DMS153 treated with DMSO at 0.1 percent for 48 hours (cell line): ENCODE results near the gene FTCD.
"Not testable (repeated sequence)": the region's sequence is repeated elsewhere in the genome, so short reads cannot be mapped to it uniquely, and the experiment has no call there.

ENCODE experiments used
- DNase-seq: peaks from one replicate; lab custom pipeline; 2025; ENCODE audit not compliant: unreplicated experiment; lab: John Stamatoyannopoulos, UW

FTCD gene, protein sequence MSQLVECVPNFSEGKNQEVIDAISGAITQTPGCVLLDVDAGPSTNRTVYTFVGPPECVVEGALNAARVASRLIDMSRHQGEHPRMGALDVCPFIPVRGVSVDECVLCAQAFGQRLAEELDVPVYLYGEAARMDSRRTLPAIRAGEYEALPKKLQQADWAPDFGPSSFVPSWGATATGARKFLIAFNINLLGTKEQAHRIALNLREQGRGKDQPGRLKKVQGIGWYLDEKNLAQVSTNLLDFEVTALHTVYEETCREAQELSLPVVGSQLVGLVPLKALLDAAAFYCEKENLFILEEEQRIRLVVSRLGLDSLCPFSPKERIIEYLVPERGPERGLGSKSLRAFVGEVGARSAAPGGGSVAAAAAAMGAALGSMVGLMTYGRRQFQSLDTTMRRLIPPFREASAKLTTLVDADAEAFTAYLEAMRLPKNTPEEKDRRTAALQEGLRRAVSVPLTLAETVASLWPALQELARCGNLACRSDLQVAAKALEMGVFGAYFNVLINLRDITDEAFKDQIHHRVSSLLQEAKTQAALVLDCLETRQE

DNA sequence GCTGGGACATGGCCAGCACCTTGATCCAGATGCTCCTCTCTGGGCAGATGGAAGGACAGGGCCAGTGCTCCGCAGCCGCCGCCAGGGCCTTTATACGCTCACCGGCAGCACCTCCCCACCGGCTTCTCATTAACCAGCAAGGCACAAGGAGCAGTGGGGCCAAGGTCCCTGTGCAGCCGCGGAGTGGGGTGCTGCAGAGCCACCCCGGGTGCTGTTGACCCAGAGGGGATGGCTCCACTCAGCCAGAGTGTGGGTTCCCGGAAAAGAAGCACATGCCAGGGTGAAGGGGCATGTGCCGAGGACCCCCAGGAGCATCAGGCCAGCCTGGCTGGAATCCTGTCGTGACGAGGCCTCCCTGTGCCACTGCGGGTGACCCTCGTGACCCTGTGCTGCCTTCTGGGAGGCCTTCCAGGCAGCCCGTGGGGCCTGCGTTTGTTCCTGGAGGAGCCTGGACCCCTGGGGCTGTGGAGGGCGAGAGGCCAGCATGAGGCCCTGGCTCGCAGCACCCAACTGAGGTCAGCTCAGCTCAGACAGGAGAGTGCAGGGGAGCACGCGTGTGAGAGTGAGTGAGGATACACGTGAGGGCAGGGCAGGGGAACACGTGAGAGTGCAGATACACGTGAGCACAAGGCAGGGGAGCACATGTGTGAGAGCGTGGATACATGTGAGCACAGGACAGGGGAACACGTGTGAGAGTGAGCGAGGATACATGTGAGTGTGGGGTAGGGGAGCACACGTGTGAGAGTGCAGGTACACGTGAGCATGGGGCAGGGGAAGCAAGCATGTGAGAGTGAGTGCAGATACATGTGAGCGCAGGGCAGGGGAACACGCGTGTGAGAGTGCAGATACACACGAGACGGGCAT lies at the start of gene FTCD:
TSS of gene FTCD (minus strand) at position 66 of the 864 bp plus-strand sequence. CDS start at position 10, 56 bp downstream.
- no peak for DNase-seq

- DNase-seq, result no peak
Observed at GRCh38 chr21:46205166-46205565, 49.8 kb upstream of the FTCD start.

- DNase-seq, result no peak
Observed at GRCh38 chr21:46203203-46203600, 47.8 kb upstream of the FTCD start.

DNA sequence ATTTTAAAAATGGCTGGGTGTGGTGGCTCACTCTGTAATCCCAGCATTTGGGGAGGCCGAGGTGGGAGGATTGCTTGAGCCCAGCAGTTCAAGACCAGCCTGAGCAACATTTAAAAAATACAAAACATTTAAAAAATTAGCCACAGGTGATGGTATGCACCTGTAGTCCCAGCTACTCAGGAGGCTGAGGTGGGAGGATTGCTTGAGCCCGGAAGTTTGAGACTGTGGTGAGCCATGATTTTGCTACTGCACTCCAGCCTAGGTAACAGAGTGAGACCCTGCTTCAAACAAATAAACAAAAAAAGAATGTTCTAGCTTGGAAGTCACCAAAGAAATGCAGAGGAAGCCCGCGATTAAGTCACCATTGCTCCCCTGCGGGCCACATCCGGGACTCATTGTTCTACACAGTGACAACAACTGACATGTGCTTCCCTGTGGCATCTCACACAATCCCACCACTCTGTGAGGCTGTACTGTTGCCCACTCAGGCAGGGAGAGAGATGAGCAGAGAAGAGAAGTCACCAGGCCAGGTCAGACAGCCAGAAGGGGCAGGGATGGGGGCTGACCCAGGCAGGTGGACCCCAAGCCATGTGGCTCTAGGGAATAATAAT lies 47.3 kb upstream of the FTCD start:
- DNase-seq, result no peak

GRCh38 chr21:46200877-46201803 lies 45.8 kb upstream of the FTCD start:
- not testable (repeated sequence) for DNase-seq

DNA sequence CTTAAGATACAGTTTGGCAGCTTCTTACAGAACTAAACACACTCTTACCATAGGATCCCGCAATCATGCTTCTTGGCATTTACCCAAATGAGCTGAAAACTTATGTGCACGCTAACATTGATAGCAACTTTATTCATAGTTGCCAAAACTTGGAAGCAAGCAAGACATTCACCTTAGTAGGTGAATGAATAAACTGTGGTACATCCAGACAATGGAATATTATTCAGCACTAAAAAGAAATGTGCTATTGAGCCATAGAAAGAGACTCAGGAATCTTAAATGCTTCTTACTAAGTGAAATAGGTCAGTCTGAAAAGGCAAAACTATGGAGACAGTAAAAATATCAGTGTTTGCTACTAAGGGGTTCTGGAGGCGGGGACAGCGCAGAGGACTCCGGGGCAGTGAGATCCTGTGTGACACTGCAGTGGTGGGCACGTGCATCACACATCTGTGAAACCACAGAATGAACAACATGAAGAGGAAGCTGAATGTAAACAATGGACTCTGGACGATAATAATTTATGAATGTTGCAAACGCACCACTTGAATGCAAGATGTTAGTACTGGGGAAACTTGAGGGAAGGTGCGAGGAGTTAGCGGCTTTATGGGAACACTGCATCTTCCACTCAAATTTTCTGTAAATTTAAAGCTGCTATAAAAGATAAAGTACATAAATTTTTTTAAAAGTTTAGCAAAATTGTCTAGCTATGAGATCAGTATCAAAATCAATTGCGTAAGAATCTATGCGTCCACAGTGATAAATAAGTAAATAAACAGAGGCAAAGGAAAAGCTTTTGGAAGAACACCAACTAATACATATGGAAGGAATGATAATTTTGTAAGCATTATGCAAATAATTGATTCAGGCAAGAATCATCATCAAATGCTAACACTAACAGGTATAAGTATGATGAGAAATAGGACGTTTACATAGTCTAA lies 44.3 kb upstream of the FTCD start:
- no peak for DNase-seq

- no peak for DNase-seq
Observed at GRCh38 chr21:46196733-46197132, 41.4 kb upstream of the FTCD start.

GRCh38 chr21:46195595-46196195 lies 40.3 kb upstream of the FTCD start:
- no peak for DNase-seq

GRCh38 chr21:46194374-46195334 lies 39.3 kb upstream of the FTCD start:
- DNase-seq, result no peak

DNA sequence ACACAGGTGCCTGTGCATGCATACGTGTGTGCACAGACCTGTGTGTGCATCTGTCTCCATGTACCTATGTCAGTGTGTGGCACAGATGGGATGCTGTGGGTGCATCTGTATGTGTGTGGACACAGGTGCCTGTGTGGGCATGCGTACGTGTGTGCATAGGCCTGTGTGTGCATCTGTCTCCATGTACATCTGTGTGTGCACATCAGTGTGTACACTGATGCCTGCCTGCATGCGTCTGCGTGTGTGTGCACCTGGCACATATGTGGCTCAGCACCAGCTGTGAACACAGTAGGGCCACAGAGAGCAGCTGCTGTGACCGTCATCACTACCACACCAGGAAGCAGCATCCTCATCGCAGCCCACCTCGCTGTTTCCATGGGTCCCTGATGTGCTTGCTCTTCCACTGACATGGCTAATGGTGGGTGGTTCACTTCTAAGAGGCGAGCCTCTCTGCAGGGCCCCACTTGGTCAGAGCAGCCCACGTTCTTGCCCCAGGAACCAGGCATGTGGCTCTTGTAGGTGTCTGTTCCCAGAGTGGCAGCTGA lies 38.5 kb upstream of the FTCD start:
- DNase-seq, result no peak

- no peak for DNase-seq
Observed at GRCh38 chr21:46191686-46192575, 36.6 kb upstream of the FTCD start.

GRCh38 chr21:46191257-46191685 lies 35.9 kb upstream of the FTCD start:
- DNase-seq, result no peak

GRCh38 chr21:46190491-46191131 lies 35.2 kb upstream of the FTCD start:
- DNase-seq, result no peak

DNA sequence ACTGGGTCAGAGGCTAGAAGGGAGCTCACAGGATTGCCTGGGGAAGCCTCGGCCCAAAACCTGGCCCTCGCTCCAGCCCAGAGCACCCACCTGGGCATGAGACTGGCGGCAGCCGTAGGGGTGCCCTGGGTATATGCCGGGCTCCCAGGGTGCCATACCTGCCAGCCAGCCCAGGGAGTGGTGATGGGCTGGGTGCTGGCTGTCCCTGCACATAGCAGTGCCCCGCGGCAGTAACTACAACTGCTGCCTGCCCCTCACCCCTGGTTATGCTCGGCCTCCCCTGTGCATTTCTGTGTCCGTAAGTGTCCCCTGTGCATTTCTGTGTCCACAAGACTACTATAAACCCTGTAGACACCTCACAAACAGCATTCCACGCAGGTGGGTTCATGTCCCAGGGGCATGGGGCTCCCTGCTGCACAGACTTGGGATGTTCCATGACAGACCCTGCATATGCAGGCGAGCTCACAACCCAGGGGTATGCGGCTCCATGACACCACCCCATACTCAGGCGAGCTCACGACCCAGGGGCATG lies 34.6 kb upstream of the FTCD start:
- no peak for DNase-seq

GRCh38 chr21:46189213-46189958 lies 34.0 kb upstream of the FTCD start:
- DNase-seq, result no peak
